ENCODE measurements around the gene APLP2. TPM values are rescaled to one million over a fixed set of nuclear protein-coding genes. Genes with fewer than 3 reads are reported as not detected.

Gene APLP2
- total and polyA plus RNA-seq, 9 of the 15 experiments (the other 6 are each of a cell fraction or from before 2014, with no cell fraction given), result 17.4 to 164 (median 118) TPM

- Histone ChIP-seq H3K9ac (ENCODE audit: insufficient read depth in 1 of 2, low read depth in 2 of 2, low read length in 2 of 2) (no peak overlapping the region), H3K36me3 (ENCODE audit: control insufficient read depth, insufficient read depth, low read length) (no peaks in the 10 kb centered on the region), H3K9me1 (ENCODE audit: control insufficient read depth, insufficient read depth, low read length) (no peaks in the 10 kb centered on the region), H3K27me3 (ENCODE audit: control insufficient read depth in 2 of 2, insufficient read depth in 2 of 2, low read length in 2 of 2) (no peaks in the 10 kb centered on the region), H3K27ac (ENCODE audit: extremely low read depth, low read depth, low read length) (no peak overlapping the region), H4K20me1 (replicated peaks; ENCODE audit: control insufficient read depth, insufficient read depth, low read length) (no peaks in the 10 kb centered on the region), H2AFZ (ENCODE audit: low read depth, low read length) (no peak overlapping the region), H3K9me3 (replicated peaks; ENCODE audit: control insufficient read depth, insufficient read depth, low read depth, low read length) (no peaks in the 10 kb centered on the region), H3K4me2 (ENCODE audit: insufficient read depth, low read length) (no peak overlapping the region), H3K4me3 (no peak overlapping the region), H3K79me2 (ENCODE audit: control insufficient read depth, insufficient read depth, low read length) (no peaks in the 10 kb centered on the region), H3K4me1 (replicated peaks in 1 of 2; ENCODE audit: control insufficient read depth in 2 of 2, insufficient read depth in 2 of 2, low read length in 2 of 2) (no peaks in the 10 kb centered on the region)
- ChIA-PET POLR2A (interaction anchor here (1.4 kb wide), 1 partner anchor 16 kb away, joined by 3 read pairs; no protein-coding TSS in a partner anchor), CTCF (ENCODE audit: low intra/inter-chr PET ratio) (no interaction called here)
- no TSS peak for BruUV-seq (replicated peaks)
- WGBS (ENCODE audit: insufficient coverage, low coverage, missing lambda C conversion rate), result 38% methylated on average over 1 of the region's 2 CpGs
- no peak for TF ChIP-seq GMEB1 (CRISPR knock-in tag; IDR thresholded peaks at IDR 0.05)
- DNase-seq (ENCODE audit: extremely low read depth in 1 of 4, low spot score in 3 of 4) (no peak), FAIRE-seq (no peak), ATAC-seq (peak; percentile 39; the same call in 2 of the 3 replicates)
- intact Hi-C loops (cut with micrococcal nuclease), result no loop called here
- in situ Hi-C loops (cut with MboI), result no loop called here
Observed at GRCh38 chr11:130022799-130023198, 46.9 kb upstream of the APLP2 start.

- no peaks in the 10 kb centered on the region for H3K9me3 ChIP-seq (replicated peaks; ENCODE audit: control insufficient read depth, insufficient read depth, low read depth, low read length)
- no peaks in the 10 kb centered on the region for H3K27me3 ChIP-seq (ENCODE audit: control insufficient read depth in 2 of 2, insufficient read depth in 2 of 2, low read length in 2 of 2)
- intact Hi-C loops (cut with micrococcal nuclease) (no loop called here), in situ Hi-C loops (cut with MboI) (no loop called here)
- no peak overlapping the region for H3K4me3 ChIP-seq
- no peaks in the 10 kb centered on the region for H3K9me1 ChIP-seq (ENCODE audit: control insufficient read depth, insufficient read depth, low read length)
- no peaks in the 10 kb centered on the region for H3K4me1 ChIP-seq (replicated peaks in 1 of 2; ENCODE audit: control insufficient read depth in 2 of 2, insufficient read depth in 2 of 2, low read length in 2 of 2)
- no peaks in the 10 kb centered on the region for H4K20me1 ChIP-seq (replicated peaks; ENCODE audit: control insufficient read depth, insufficient read depth, low read length)
- BruUV-seq (replicated peaks), result no TSS peak
- H3K27ac ChIP-seq (ENCODE audit: extremely low read depth, low read depth, low read length), result no peak overlapping the region
- ATAC-seq (peak; percentile 46), FAIRE-seq (no peak), DNase-seq (ENCODE audit: extremely low read depth in 1 of 4, low spot score in 3 of 4) (no peak)
- ChIA-PET POLR2A (interaction anchor here (0.7 to 1.4 kb wide), 2 partner anchors 17 to 217 kb away, joined by 3 read pairs; no protein-coding TSS in a partner anchor), CTCF (ENCODE audit: low intra/inter-chr PET ratio) (no interaction called here)
- WGBS (ENCODE audit: insufficient coverage, low coverage, missing lambda C conversion rate), result 23% methylated on average over 2 of the region's 2 CpGs
- H3K79me2 ChIP-seq (ENCODE audit: control insufficient read depth, insufficient read depth, low read length), result no peaks in the 10 kb centered on the region
- H3K36me3 ChIP-seq (ENCODE audit: control insufficient read depth, insufficient read depth, low read length), result no peaks in the 10 kb centered on the region
- no peak overlapping the region for H3K9ac ChIP-seq (ENCODE audit: insufficient read depth in 1 of 2, low read depth in 2 of 2, low read length in 2 of 2)
- H2AFZ ChIP-seq (ENCODE audit: low read depth, low read length), result peak overlapping the region; percentile 5
- H3K4me2 ChIP-seq (ENCODE audit: insufficient read depth, low read length), result no peak overlapping the region
- TF ChIP-seq POLR2A (conservative IDR thresholded peaks at IDR 0.05), result no peak
- no peak for TF ChIP-seq CREB3 (tag; conservative IDR thresholded peaks at IDR 0.05; ENCODE audit: low read depth)
Observed at GRCh38 chr11:130023204-130023603, 46.5 kb upstream of the APLP2 start.
